ENCODE results near the gene SPOCK3.

The SPOCK3 gene

GRCh38 chr4:167171928-167172327 is 62.4 kb downstream of the SPOCK3 start:
- DNase-seq: no peak

GRCh38 chr4:167168611-167169010 is 65.7 kb downstream of the SPOCK3 start:
- DNase-seq: no peak

DNA sequence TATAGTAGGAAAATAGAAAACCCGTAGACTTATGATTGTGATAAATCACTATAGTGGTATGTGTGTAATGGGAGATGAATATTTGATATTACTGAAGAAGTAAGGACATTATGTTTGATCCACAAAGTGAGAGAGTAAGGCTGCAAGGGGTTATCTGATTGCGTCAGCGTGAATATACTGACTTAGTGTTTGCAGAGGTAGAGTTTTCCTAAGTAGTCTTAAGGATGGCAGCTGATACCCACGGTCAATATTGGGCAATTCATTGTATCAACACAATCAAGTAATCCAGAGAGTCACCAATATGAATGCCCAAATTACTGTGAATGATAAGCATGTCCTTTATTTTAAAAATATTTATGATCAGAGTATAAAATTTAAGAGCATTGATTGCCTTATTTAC is 83.7 kb downstream of the SPOCK3 start:
- DNase-seq: no peak

DNA sequence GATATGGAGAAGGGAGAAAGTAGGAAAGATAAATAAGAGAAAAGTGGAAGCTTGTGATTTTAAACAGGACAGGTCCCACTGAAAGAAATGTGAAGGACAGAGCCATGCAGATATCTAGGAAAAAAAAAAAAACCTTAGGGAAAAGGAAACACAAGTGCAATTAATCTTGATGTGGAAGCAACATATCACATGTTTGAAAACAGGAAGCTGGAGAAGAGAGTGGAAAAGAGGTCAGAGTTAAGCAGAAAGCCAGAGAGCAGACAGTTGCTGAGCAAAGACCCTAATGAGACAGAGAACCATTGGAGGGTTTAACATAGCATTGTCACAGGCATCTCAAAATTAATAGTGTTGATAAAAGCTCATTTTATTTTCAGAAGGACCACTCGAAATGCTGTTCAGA is 89.7 kb downstream of the SPOCK3 start:
- DNase-seq: no peak

DNA sequence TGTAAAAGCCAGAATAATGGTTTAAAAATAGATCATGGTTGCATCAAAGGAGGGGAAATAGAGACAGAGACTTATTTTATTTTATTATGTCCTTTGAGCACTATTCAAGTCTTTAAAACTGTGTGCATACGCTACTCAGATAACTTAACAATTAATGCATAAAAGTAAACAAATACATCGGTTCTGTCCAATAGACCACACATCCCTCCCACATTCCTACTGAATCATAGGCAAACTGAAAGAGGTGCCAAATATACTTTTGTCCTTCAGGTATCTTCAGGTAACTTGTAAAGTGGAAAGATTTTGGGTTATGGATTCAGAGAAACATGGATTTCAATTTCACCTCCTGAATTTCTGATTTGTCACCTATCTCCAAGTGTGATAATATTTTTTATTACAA is 91.3 kb downstream of the SPOCK3 start:
- no peak for DNase-seq

DNA sequence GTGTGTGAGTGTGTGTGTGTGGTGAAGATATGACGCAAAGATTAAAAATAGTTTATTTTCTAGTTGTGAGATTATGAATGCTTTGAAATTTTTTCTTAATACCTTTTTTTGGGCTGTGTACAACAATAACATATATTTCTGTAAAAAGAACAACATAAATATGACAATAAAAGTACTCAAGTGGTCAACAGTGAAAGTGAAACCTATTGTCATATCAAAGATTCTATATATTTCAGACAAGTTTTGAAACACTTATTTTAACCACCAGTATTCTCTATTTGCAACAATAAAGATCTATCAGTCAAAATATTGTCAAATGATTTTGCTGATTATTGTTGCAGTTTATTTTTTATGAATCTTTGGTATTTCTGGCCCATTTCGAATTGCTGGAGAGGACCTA is 98.0 kb downstream of the SPOCK3 start:
- no peak for DNase-seq

- DNase-seq: no peak
Measured at GRCh38 chr4:167129146-167129545, 105.1 kb downstream of the SPOCK3 start.

- DNase-seq: no peak
Measured at GRCh38 chr4:167119392-167119791, 114.9 kb downstream of the SPOCK3 start.

DNA sequence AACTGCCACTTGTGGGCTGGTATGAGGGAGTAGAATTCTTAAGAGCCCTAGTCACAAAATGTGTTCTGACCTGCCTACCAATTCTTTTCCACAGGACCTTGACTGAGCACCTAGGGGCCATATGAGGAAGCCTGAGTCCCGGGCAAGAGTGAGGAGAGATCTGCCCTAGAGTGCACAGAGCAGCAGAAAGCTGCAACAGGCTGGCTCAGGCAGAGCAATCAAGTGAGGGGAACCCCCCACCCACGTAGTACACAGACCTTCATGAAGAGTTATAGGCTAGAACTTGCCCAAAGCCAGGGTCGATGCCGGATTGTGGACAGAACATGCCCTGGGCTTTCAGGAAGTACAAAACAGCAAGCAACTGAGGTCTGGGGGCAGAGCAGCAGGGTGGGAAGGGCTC is 117.0 kb downstream of the SPOCK3 start:
- no peak for DNase-seq

DNA sequence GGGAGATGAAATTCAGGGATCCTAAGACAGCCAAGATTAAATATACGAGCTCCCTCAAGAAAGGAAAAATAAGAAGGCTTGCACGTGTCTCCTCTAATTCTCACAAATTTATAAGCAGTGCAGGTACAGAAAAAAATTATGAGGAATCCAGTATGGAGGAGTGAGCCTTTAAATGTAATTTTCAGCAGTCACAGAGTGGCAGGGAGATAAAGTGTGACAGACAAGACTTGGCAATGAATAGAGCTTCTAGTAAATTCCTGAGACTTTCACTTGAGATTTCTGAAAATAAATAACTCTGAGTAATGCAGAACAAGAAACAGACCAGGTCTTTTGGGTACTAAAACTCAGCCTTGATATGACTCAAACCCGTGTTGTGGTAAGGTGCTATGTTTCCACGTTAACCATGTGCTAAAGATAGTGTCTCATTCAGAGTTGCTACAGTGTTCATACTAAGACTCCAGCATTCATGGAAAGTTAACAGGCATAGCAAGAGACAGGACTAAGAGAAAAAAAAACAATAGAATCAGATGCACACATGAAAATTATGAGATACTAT is 119.8 kb downstream of the SPOCK3 start:
- DNase-seq: no peak

- no peak for DNase-seq
Measured at GRCh38 chr4:167111622-167112021, 122.7 kb downstream of the SPOCK3 start.

GRCh38 chr4:167111092-167111491 is 123.2 kb downstream of the SPOCK3 start:
- DNase-seq: no peak

GRCh38 chr4:167109859-167110258 is 124.4 kb downstream of the SPOCK3 start:
- no peak for DNase-seq

DNA sequence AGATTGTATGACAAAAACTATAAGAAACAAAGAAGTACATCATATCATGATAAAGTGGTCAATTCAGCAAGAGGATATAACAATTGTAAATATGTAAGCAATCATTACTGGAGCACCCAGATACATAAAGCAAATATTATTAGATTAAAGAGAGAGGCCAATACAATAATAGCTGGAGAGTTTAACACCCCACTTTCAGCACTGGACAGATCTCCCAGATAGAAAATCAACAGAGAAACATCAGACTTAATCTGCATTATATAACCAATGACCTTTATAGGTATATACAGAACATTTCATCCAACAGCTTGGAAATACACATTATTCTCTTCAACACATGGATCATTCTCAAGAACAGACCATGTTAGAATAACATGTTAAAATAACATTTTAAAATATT is 128.4 kb downstream of the SPOCK3 start:
- DNase-seq: no peak

GRCh38 chr4:167102475-167102874 is 131.8 kb downstream of the SPOCK3 start:
- no peak for DNase-seq

GRCh38 chr4:167101035-167101434 is 133.3 kb downstream of the SPOCK3 start:
- no peak for DNase-seq

DNA sequence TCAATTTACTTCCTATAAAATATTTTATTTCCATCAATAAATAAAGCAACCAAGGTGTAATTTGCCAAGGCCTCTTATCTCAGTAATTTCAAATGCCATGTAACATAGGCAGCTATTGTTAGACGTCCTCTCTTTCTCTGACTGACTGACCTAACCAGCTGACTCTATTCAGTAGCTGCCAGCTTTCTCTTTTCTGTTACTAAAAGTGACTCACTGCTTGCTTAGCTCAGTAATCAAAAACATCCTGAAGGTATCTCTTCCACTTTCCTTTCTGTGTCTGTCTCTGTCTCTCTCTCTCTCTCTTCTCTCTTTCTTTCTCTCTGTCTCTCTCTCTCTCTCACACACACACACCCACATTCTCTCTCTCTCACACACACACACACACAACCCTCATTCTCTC is 134.2 kb downstream of the SPOCK3 start:
- DNase-seq: no peak

DNA sequence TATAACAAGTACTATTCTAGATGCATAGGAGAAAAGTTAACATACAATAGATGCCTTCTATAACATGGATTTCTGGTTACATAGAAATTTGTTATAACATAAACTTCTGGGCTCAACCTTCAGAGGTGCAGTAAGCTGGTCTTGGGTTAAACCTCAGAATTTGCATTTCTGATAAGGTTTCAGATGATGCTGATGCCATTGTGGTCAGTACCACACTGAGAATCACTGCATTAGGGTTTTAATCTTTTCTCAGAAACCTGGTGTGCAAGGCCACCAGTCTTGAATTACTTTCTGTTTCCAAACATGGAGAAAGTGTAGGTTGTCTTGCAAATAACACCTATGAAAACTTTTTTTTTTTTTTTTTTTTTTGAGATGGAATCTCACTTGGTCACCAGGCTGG is 146.2 kb downstream of the SPOCK3 start:
- no peak for DNase-seq

- DNase-seq: no peak
Measured at GRCh38 chr4:167084321-167084720, 150.0 kb downstream of the SPOCK3 start.

DNA sequence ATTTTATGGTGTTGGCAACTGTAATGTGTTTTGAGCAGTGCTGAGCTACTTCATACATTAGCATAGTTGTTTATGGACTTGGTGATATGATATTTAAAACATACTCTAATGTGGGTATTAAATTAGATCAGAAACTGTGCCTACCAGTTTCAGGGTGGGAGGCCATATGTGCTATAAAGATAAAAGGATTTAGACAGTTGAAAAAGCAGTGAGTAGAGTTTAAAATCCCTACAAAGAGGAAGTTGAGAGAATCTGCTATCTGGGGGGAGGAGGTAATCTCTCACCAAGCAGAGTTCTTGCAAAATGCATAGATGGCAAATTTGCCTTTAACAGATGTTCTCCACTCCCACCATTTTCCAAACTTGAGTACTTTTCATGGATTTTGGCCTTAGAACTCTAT is 154.5 kb downstream of the SPOCK3 start:
- no peak for DNase-seq

DNA sequence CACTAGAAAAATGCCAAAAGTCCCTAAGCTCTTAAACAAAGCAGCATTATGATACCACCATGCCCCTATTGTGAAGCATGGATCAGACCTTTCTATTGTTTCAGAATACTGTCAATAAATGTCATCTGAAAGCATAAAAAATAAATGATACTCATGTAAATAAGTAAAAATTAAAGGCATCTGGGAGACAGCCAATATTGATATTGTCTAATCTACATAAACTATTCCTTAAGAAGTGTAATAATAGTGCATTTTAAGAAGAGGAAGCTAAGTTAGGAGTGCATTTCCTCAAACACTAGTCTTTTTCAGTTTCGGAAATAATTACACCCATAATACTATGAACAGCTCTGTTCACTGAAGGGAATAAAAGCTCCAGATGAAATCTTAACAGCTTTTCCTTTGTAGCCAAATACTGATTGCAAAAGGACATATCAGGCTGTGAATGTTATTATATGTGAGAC is 181.6 kb downstream of the SPOCK3 start:
- no peak for DNase-seq

DNA sequence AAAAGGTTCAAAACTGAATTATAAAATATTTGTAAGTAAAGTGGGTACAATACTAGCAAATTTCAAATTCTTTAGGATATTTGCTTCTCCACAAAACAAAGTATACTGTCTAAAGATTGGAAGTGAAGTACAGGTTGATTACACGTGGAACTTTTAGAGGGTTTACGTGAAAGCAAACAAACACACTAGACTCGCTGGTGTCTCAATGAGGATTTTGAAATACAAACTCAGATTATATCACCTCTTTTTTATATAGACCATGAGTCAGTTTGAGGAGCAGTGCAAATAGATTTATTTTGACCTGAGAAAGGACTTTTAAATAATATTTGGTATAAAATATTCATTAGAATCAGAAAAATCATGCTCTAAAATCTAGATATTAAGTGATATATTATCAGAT is 185.0 kb downstream of the SPOCK3 start:
- DNase-seq: no peak

- no peak for DNase-seq
Measured at GRCh38 chr4:167041524-167041923, 192.8 kb downstream of the SPOCK3 start.

- DNase-seq: no peak
Measured at GRCh38 chr4:167035390-167035789, 198.9 kb downstream of the SPOCK3 start.

DNA sequence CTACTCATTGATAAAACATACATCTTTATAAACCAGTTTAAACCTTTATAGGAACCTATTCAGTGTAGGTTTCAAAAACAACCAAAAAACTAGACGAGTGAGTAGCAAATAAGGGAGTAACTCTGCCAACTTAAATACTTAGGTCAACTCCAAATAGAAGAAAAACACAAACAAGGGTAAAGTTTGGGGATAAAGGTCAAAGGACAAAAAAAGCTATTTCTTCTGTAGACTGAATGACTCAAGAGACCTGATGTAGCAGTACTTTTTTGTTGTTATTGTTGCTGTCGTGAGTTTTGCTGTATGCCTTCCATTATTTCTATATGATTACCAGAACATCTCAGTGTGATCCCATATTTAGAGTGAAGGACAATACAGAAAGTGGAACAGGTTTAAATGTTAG is 199.3 kb downstream of the SPOCK3 start:
- DNase-seq: no peak

DNA sequence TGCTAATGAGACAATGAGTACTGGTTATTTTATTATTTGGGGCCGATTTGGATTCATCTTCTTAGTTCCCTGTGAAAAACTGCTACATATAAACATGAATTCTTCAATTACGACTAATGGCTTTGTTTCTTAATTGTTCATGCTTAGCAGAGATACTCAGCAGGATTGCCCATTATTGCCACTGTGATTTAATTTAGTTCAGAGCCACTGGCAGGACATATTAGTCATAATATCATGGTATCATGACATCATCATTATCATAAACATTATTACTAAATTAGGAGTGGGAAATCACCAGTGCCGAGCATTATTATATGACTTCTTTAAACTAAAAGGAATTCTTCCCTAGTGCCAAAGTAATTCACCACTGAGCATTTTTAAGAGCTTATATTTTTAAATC is 201.4 kb downstream of the SPOCK3 start:
- DNase-seq: no peak
